IPS-18c (cell line): ENCODE measurements around the gene FAM181B.

ENCODE experiments used
- H3K4me3 ChIP-seq: 2 replicates; pipeline ENCODE4 v1.7.0; 2013; ENCODE audit warnings: low read depth, mild to moderate bottlenecking, low read length, moderate library complexity; ENCODE audit not compliant: insufficient read depth
- H3K9me3 ChIP-seq: one replicate; pipeline ENCODE4 v1.6.1; 2013; ENCODE audit warnings: mild to moderate bottlenecking, low read length, moderate library complexity; ENCODE audit not compliant: control insufficient read depth, insufficient read depth

Gene FAM181B

DNA sequence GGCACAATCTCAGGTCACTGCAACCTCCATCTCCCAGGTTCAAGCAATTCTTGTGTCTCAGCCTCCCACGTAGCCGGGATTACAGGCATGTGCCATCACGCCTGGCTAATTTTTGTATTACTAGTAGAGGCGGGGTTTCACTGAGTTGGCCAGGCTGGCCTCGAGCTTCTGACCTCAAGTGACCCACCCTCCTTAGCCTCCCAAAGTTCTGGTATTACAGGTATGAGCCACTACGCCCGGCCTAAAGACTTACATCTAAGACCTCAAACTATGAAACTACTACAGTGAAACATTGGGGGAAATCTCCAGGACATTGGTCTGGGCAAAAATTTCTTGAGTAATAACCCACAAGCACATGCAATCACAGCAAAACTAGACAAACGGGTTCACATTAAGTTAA lies 13.8 kb upstream of the FAM181B start:
- H3K9me3 ChIP-seq: no peaks in the 10 kb centered on the region
- no peak overlapping the region for H3K4me3 ChIP-seq

DNA sequence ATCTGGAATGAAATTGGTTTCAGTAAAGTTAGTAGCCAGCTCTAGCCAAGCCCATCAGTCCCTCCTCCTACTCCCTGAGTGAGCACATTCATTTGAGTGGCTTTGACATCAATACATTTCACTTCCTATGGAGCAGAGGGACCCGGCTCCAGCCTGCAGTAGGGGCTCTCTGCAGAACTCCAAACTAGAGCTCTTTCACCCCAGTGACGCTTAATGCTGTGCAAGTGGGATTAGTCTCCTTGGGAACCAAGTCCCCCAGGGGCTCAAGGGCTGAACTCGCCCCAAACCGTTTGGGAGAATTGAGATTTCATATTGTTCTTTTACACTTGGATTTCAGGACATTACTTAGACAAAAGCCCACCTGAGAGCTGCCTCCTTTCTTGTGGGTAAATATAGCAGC lies 4.4 kb upstream of the FAM181B start:
- H3K4me3 ChIP-seq: no peak overlapping the region
- peaks cover 2% of the 10 kb centered on the region for H3K9me3 ChIP-seq

DNA sequence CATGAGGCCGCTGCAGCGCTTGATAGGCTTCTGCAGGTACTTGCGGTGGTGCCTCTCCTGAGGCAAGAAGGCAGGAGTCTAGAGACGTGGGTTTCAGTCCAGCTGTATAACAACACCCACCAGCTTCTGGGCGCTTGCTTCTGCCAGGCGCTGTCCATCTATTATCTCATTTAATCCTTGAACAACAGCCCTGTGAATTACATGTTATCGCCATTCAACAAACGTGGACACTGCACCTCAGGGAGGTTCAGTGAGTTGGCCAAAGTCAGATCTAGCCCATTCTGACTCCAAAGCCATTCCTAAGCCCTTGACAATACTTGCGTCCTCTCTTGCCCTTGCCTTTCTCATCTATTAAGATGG lies 436 bp upstream of the FAM181B start:
- Histone ChIP-seq H3K4me3 (peak overlapping the region; percentile 63; the same call in 1 of the 2 replicates), H3K9me3 (peaks cover 2% of the 10 kb centered on the region)

DNA sequence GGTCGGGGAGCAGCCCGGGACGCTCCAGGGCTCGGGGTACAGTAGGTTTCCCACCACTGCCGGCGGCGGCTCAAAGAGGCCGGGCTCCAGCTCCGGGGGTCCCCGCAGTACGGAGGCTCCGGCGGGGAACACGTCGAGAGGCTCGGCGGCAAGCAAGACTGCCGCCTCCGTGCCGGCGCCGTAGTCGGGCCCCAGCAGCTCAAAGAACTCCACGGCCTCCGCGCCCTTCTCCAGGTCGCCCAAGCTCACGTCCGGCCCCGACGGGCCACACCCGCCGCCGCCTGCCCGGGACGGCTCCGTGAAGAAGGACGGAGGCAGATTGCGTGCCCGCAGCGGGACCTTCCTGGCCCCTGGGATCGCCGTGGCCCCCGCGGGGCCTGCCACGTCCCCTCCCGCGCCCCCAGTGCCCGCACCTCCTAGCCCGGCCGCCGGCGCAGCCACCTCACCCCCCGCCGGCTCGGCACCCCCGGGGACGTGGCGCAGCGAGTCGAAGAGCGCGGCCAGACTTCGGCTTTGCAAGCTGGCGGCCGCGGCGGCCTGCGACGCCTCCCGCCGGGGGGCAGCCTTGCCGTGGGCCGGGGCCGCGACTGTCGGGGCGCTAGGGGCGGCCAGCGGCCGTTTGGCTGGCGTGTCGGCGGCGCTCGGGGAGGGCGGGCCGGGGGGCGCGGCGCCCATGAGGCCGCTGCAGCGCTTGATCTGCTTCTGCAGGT lies 775 bp downstream of the FAM181B start:
- peaks cover 2% of the 10 kb centered on the region for H3K9me3 ChIP-seq
- peak overlapping the region; percentile 63 for H3K4me3 ChIP-seq

DNA sequence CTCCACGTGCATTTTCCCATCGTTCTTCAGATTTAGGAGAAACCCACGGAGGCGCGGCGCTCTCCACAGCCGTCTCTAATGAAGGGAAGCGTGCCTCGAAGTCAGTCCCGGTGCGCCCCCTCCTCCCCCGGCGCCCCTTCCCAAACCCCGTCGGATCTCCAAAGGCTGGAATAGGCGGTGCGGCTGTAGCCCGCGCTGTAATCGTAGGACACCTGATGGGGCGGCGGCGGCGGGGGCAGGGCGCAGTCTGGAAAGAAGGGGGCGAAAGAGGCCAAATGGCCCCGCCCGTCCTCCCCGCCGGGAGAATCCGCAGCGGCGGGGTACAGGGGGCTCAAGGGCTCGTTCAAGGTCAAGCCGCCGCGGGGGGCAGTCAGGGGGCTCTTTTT lies 1.3 kb downstream of the FAM181B start:
- H3K9me3 ChIP-seq: peaks cover 2% of the 10 kb centered on the region

DNA sequence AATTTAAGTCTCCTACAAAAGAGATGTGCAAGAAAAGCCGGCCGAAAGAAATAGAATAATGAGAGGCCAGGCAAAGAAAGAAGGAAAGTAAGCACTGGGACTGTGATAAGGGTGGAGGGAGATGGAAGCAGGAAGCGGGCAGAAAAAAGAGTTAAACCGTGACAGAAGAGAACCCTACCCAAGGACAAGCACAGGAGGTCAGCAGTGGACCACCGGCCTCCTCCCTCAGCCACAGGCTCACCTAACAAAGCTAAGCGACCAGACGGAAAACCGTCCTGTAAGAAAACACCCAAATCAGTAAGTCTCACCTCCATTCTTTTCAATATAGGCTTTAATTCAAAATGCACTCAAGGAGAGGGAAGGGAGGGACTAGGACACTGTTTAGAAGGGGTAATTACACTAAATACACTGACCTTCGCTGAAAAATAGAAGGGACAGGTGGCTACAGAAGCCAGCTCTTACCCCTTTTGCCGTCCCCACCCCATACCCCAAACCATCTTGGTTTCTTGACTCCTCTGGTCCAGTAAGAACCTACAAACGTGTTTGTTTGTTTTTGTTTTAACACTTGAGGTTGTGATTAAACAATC lies 1.9 kb downstream of the FAM181B start:
- Histone ChIP-seq H3K4me3 (no peak overlapping the region), H3K9me3 (peaks cover 2% of the 10 kb centered on the region)

More for the DNA sequence above, 1.3 kb downstream of the FAM181B start:
- peak overlapping the region; percentile 63 for H3K4me3 ChIP-seq

DNA sequence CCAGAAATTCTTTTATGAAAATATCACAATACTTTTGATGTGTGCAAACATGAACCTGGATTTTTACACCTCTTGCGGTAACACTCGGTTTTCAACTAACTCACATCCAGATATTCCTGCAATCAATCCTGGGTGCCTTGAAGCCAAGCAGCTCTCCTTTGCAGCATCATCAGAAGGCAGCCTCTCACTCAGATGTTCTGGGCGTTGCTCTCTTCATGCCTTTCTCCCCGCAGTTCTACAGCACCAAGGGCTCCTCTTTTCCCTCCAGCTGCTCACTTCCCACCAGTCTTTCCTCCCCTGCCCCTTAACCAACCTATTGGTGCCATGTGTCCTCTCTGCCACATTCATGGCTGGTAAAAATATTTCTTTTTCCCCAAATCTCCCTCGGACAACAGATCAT lies 2.9 kb downstream of the FAM181B start:
- Histone ChIP-seq H3K4me3 (no peak overlapping the region), H3K9me3 (peaks cover 1% of the 10 kb centered on the region)

DNA sequence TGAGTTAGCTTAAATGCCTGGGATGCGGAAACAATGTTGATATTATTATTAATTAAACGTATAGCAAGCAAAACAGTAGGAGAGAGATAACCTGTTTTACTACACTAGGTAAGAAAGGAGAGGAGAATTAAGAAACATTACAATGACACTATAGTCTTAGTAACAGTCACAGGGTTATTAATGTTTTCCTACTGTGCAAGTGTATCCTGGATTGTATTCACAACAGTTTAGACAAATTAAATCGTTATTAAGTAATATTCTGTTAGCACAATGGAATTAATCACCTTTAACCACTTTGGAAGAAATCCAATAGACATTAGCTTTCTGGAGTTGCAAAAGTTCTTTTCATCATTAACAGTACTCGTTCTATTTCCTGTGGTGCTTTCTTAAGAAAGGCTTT lies 3.4 kb downstream of the FAM181B start:
- H3K4me3 ChIP-seq: no peak overlapping the region
- no peaks in the 10 kb centered on the region for H3K9me3 ChIP-seq

DNA sequence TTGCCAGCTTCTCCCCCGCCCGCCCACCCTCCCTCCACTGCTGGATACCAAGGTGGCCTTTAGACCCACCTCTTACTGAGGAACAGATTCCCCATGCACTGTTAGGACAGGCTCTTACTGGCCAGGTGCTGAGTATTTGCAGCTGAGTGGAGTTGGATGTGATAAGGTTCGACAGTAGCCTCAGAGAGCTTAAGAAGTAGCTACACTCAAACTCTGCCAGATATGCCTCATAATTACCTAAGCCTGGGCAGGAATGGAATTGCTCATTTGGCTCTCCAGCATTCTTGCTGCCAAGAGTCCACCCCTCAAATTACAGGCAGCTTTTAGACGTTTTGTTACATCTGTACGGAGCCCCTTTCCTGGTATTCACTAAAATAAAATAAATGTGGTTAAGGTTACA lies 9.6 kb downstream of the FAM181B start:
- H3K9me3 ChIP-seq: no peaks in the 10 kb centered on the region
- no peak overlapping the region for H3K4me3 ChIP-seq

DNA sequence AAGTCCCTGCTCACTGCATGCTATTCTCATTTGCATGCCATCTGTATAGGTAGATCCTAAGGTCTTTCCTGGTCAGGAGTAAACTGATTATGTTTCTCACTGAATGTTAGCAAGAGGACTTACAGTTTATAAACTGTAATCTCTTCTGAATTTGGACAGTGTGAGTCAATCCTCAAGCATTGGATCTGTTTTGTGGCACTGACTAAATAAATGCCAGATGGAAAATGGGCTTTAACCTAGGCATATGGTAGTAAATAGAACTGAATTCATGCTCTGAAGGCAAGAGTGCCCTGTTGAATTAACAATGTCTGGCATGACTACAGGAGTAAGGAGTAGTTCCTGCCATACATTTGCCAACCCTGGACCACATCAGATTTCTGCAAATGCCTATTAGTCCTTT lies 11.4 kb downstream of the FAM181B start:
- H3K9me3 ChIP-seq: no peaks in the 10 kb centered on the region
- no peak overlapping the region for H3K4me3 ChIP-seq

DNA sequence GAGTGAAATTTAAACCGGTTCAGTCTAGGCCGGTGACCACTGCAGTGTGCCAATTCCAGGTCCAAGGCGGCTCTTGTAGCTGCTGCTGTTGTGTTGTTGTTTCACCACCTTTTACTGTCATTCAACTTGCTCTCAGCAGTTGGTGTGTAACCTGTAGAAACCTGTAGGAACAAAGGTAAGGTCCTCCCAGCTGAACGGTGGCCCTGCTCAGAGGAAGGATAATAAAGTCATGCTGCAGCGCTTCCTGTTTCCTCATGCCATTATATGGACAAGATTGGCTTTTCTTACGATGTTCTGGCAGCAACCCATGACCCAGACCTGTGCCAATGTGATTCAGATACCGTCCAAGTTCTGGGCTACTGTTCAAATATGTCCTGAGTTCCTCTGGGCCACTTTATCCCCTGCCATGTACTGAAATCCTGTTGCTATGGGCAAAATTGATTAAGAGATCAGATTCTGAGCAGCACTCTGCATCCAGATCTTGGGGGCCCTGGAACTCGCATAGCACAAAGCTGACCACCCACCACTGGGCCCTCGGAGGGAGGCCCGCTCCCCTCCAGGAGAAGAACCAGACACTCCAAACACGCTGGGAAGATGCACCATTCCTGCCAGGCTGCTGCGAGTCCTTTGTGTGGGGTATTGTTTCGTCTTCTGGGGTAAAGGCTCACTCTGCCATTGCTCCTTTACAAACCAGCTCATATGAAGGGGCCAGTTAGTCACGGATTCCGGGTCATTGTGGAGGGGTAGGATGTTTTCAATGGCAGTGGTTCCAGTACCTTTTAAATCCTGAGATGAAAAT lies 13.2 kb downstream of the FAM181B start:
- Histone ChIP-seq H3K4me3 (no peak overlapping the region), H3K9me3 (no peaks in the 10 kb centered on the region)

DNA sequence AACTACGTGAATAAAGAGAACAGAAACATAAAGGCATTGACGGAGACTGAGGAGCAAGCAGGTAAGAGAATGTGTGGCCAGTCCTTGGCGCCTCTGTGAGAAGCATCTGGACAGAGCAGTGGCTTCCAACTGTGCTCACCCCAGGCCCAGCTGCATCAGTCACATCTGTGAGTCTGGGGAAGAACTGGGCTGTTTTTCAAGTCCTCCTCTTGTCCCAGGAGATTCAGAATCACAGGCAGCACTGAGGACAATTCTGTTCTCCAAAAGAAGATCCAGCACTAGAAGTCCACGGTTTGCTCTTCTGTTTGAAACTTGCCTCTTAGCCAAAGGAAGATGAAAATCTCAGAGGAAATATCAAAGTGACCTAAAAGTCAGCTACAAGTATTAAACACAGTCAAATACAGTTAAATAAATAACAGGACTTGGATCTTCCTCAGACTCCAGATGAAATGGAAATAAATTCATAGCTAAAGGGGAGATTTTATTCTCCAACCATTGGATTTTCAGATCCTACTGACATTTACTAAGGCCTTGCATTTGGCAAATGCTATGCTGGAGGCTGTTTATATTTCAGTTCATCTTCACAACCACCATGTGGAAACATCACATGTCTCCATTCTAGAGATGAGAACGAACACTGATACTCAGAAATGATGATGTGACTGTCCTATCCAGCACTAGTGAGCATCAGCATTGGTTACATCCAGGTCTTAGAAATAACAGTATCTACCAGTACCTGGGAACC lies 14.1 kb downstream of the FAM181B start:
- no peaks in the 10 kb centered on the region for H3K9me3 ChIP-seq
- H3K4me3 ChIP-seq: no peak overlapping the region

DNA sequence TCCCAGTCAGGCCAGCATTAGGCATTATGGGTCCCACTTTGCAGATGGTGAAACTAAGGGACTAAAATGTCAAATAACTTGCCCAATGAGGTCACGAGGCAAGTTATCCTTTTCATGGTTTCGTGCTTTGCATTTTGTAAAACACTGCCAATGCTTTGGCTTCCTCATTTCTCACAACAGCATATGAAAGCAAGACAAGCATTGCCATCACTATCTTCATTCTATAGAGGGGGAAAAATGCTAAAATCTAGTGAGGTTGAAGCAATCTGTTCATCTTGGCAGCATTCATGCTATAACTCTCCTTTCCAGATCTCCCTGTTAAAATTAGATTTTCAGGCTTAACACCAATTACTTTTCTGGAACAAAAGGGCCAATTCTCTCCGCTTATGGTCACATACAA lies 14.8 kb downstream of the FAM181B start:
- H3K4me3 ChIP-seq: no peak overlapping the region
- H3K9me3 ChIP-seq: no peaks in the 10 kb centered on the region

DNA sequence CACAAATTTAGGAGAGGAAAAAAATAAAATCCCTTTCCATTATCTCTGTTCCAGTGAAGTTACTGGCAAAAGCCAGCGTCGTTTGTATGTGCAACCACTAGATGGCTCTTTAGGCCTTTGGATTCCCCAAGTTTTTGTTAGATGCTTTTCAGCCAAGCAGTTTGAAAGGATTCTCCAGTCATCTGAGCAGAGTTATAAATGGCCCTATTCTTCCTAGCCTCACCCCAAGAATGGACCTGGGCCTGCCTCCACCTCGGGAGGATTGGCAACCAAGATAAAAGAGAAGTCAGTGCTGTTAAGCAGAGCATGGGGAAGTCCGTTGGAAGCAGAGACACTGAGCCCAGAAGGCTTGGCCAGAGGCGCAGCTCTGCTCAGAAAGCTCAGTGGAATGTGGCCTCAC lies 15.4 kb downstream of the FAM181B start:
- Histone ChIP-seq H3K4me3 (no peak overlapping the region), H3K9me3 (no peaks in the 10 kb centered on the region)

DNA sequence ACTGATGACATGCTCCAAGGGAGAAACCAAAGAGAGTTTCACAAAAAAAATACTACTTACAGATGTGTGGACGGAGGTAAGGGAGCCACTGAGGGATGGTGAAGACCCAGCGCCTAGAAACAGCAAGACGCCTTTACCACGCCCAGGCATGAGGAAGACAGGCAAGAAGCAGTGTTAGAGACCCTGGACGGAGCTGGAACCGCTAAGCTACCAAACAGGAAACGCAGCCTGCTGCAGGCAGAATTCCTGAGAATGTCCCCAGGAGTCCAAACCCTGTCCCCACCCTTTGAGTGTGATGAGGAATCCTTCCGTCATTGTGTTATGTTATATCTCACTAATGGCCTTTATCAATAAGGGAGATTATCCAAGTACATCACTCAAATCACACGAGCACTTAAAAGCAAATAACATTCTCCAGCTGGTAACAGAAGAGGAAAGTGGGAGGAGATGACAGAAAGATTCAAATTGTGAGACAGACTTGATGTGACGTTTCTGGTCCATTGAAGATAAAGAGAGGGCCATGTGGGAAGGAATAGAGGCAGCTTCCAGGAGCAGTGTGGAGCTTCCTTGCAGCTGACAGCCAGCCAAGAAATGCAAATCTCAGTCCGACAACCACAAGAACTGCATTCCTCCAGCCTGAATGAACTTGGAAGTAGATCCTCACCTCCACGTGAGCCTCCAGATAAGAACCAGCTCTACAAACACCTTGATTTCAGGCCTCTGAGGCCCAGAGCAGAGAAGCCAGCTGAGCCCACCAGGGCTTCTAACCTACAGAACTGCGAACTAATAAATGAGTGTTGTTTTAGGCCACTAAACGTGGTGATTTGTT lies 19.1 kb downstream of the FAM181B start:
- H3K4me3 ChIP-seq: no peak overlapping the region
- H3K9me3 ChIP-seq: no peaks in the 10 kb centered on the region

DNA sequence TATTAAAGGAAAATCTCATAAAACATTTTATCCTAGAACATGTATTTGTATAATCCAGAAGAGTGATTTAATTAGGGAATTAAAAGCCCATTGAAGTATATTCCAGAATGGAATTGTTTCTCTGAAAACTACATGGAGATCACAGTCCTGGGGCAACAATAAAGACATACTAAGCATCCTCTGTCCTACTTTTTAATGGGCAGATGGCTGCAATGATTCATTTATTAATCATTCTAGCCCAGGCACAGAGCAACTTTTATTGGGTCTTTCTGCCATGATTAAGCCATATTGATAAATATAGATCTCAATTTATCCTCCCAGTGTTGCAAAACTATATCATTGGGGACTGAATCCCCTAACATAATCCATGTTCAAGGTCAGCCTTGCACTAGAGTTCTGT lies 22.0 kb downstream of the FAM181B start:
- Histone ChIP-seq H3K9me3 (no peaks in the 10 kb centered on the region), H3K4me3 (no peak overlapping the region)

DNA sequence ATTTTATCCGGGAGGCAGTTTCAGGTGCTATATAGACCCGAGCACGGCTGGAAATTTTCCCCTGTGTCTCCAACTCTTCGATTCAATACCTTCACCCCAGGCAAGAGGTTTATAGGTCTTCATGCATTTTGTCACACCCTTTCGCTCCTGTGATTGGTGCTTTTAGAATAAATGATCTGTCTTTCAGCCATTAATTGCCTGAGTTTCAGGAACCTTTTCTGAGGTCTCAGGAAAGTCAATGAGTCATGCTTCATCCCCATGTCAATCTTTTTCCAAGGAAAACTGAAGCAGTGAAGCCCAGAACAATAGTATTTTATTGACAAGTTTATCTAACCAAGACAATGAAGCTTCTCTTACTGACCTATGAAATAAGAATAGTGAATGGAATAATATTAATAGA lies 29.9 kb downstream of the FAM181B start:
- no peak overlapping the region for H3K4me3 ChIP-seq
- H3K9me3 ChIP-seq: no peaks in the 10 kb centered on the region
